Activated CD8-positive, alpha-beta T cell treated with anti-CD3 and anti-CD28 coated beads, Interleukin-2, amount 10 ng/mL, durations not matched to agents 7 days and 5 days (primary cell): ENCODE data around the gene AASDHPPT. TPM values are rescaled to one million over a fixed set of nuclear protein-coding genes. Genes with fewer than 3 reads are reported as not detected.

ENCODE experiments used
- ATAC-seq: fragments of 150-1000 bp; cut with Tn5 transposase; one replicate; pipeline ENCODE4 v1.10.0; 2021; ENCODE audit warnings: moderate library complexity
- CTCF ChIA-PET: fragments of 350-600 bp; sonication (Branson Sonifier 250); formaldehyde crosslinking; loops from one replicate; lab custom pipeline; 2021; ENCODE audit warnings: antibody characterized with exemption; lab: Charles Lee
- POLR2A ChIA-PET: fragments of 350-600 bp; sonication (Branson Sonifier 250); formaldehyde crosslinking; loops from one replicate; lab custom pipeline; 2021; ENCODE audit warnings: antibody characterized with exemption; lab: Charles Lee
- DNase-seq: peaks from one replicate; pipeline ENCODE4 v3.0.0-alpha.2; 2020
- H3K27ac Mint-ChIP-seq: one replicate; pipeline ENCODE4 v1.8.0; 2021; ENCODE audit warnings: mild to moderate bottlenecking, mixed read lengths
- H3K27me3 Mint-ChIP-seq: one replicate; pipeline ENCODE4 v1.8.0; 2021; ENCODE audit warnings: low read depth, mixed read lengths
- H3K36me3 Mint-ChIP-seq: one replicate; pipeline ENCODE4 v1.8.0; 2021; ENCODE audit warnings: low read depth, mixed read lengths
- H3K4me1 Mint-ChIP-seq: one replicate; pipeline ENCODE4 v1.8.0; 2021; ENCODE audit warnings: low read depth, mixed read lengths
- H3K4me3 Mint-ChIP-seq: one replicate; pipeline ENCODE4 v1.8.0; 2021; ENCODE audit warnings: mild to moderate bottlenecking, mixed read lengths
- H3K9me3 Mint-ChIP-seq: one replicate; pipeline ENCODE4 v1.8.0; 2022; ENCODE audit warnings: mixed read lengths; ENCODE audit not compliant: insufficient read depth
- total RNA-seq, 2 experiments: library from RNA; stranded (reverse); gene quantifications; one replicate each; pipeline ENCODE4 v1.2.3, GENCODE V29; 2021

The AASDHPPT gene
- total RNA-seq, 2 experiments from 2014 or later: 30.9 to 31.2 TPM

GRCh38 chr11:106131998-106132397, 54.5 kb downstream of the AASDHPPT start:
- POLR2A ChIA-PET: no interaction called here
- H3K27ac Mint-ChIP-seq: no peak overlapping the region
- ATAC-seq: no peak

GRCh38 chr11:106132582-106133354, 55.3 kb downstream of the AASDHPPT start:
- H3K9me3 Mint-ChIP-seq: no peaks in the 10 kb centered on the region
- no peaks in the 10 kb centered on the region for H3K36me3 Mint-ChIP-seq
- H3K27me3 Mint-ChIP-seq: peaks cover 2% of the 10 kb centered on the region
- no peak for ATAC-seq
- no peaks in the 10 kb centered on the region for H3K4me1 Mint-ChIP-seq
- no peak for DNase-seq
- H3K4me3 Mint-ChIP-seq: no peak overlapping the region
- H3K27ac Mint-ChIP-seq: no peak overlapping the region
- ChIA-PET CTCF (interaction anchor here (1.2 to 1.4 kb wide), 2 partner anchors 42 to 47 kb away, joined by 3 to 4 read pairs; no protein-coding TSS in a partner anchor), POLR2A (no interaction called here)

More at GRCh38 chr11:106131998-106132397, 54.5 kb downstream of the AASDHPPT start:
- H3K4me1 Mint-ChIP-seq: no peaks in the 10 kb centered on the region
- no peak for DNase-seq
- H3K4me3 Mint-ChIP-seq: no peak overlapping the region
- H3K36me3 Mint-ChIP-seq: no peaks in the 10 kb centered on the region
- H3K9me3 Mint-ChIP-seq: no peaks in the 10 kb centered on the region
- CTCF ChIA-PET: no interaction called here
- H3K27me3 Mint-ChIP-seq: peaks cover 2% of the 10 kb centered on the region

DNA sequence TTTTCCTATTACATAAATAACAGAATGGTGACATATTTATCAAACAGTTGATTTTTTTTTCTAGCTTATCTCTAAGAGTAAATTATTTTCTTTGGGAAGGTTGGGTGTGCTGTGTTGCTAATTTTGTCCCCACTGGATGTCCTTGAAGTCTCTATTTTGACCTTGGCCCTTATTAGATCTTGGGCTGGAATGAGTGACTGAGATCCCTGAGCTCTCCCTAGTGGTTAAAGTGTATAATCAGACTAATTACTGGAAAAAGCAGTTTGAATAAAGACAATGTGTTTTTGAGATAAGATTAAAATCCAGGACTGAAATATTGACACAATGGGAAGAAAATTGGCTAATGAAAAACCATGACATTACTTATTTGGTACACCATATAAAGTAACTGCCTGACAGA, 56.1 kb downstream of the AASDHPPT start:
- Mint-ChIP-seq H3K27ac (no peak overlapping the region), H3K4me3 (no peak overlapping the region), H3K4me1 (no peaks in the 10 kb centered on the region), H3K27me3 (peaks cover 2% of the 10 kb centered on the region), H3K9me3 (no peaks in the 10 kb centered on the region), H3K36me3 (no peaks in the 10 kb centered on the region)
- ChIA-PET POLR2A (no interaction called here), CTCF (interaction anchor here (1.2 to 1.4 kb wide), 2 partner anchors 42 to 47 kb away, joined by 3 to 4 read pairs; no protein-coding TSS in a partner anchor)
- ATAC-seq: no peak
- no peak for DNase-seq

- Mint-ChIP-seq H3K4me1 (no peaks in the 10 kb centered on the region), H3K27me3 (peaks cover 3% of the 10 kb centered on the region), H3K36me3 (no peaks in the 10 kb centered on the region), H3K4me3 (no peak overlapping the region), H3K9me3 (no peaks in the 10 kb centered on the region), H3K27ac (no peak overlapping the region)
- DNase-seq: no peak
- no peak for ATAC-seq
- ChIA-PET CTCF (no interaction called here), POLR2A (no interaction called here)
Observed at GRCh38 chr11:106137061-106137460, 59.6 kb downstream of the AASDHPPT start.

DNA sequence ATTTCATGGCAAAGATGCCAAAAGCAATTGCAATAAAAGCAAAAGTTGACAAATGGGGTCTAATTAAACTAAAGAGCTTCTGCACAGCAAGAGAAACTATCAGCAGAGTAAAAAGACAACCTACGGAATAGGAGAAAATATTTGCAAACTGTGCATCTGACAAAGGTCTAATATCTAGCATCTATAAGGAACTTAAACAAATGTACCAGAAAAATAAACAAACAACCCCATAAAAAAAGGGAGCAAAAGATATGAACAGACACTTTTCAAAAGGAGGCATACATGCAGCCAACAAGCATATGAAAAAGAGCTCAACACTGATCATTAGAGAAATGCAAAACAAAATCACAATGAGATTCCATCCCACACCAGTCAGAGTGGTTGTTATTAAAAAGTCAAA, 60.3 kb downstream of the AASDHPPT start:
- CTCF ChIA-PET: no interaction called here

More for the DNA sequence above, 60.3 kb downstream of the AASDHPPT start:
- Mint-ChIP-seq H3K27me3 (peaks cover 2% of the 10 kb centered on the region), H3K36me3 (no peaks in the 10 kb centered on the region), H3K4me3 (no peak overlapping the region), H3K9me3 (no peaks in the 10 kb centered on the region), H3K27ac (no peak overlapping the region), H3K4me1 (no peaks in the 10 kb centered on the region)
- ATAC-seq (no peak), DNase-seq (no peak)
- POLR2A ChIA-PET: no interaction called here

Other genes starting within 250 kb of the AASDHPPT start
- 10 to 100 TPM; 14.0 to 17.4 TPM for gene MSANTD4, start 55.4 kb upstream of the AASDHPPT start, total RNA-seq
- 1 to 10 TPM; 6.2 to 7.7 TPM for gene KBTBD3, start 315 bp upstream of the AASDHPPT start, total RNA-seq